H1 (cell line): ENCODE data around the gene COL26A1. TPM values are rescaled to one million over a fixed set of nuclear protein-coding genes. Genes with fewer than 3 reads are reported as not detected.

ENCODE experiments used
- CTCF ChIA-PET: fragments of 300-600 bp; sonication (Branson Sonifier 250); formaldehyde crosslinking; loops from one replicate; lab custom pipeline; 2021; ENCODE audit not compliant: partially characterized antibody; lab: Charles Lee
- POLR2A ChIA-PET: fragments of 300-600 bp; sonication (Branson Sonifier 250); formaldehyde crosslinking; loops from one replicate; lab custom pipeline; 2021; ENCODE audit warnings: inconsistent platforms; ENCODE audit not compliant: partially characterized antibody; lab: Charles Lee
- DNase-seq, 2 experiments: peaks; one replicate each; pipeline versions ENCODE4 v3.0.0 to v3.0.0-alpha.2; 2010 to 2022; ENCODE audit warnings: low spot score in 2 of 2, low read depth in 1 of 2, mixed read lengths in 1 of 2
- FAIRE-seq: peaks from 2 replicates; lab custom pipeline; 2011; peaks lifted over from hg19 to GRCh38; lab: Jason Lieb, UNC
- H2AFZ ChIP-seq: 2 replicates; pipeline ENCODE4 v1.8.1; 2012; ENCODE audit warnings: low read length, inconsistent platforms
- H2AK5ac ChIP-seq: 2 replicates; pipeline ENCODE4 v1.6.1; 2013; ENCODE audit warnings: low read depth, low read length
- H2BK120ac ChIP-seq: replicated peaks from 2 replicates; pipeline ENCODE3; 2013; ENCODE audit warnings: low read depth, low read length, inconsistent platforms
- H2BK12ac ChIP-seq: 2 replicates; pipeline ENCODE4 v1.6.1; 2013; ENCODE audit warnings: low read depth, low read length
- H2BK15ac ChIP-seq: 2 replicates; pipeline ENCODE4 v1.6.1; 2013; ENCODE audit warnings: low read length
- H2BK20ac ChIP-seq: 2 replicates; pipeline ENCODE4 v1.6.1; 2013; ENCODE audit warnings: low read length
- H2BK5ac ChIP-seq: 2 replicates; pipeline ENCODE4 v1.6.1; 2013; ENCODE audit warnings: low read depth, low read length
- H3K14ac ChIP-seq: 2 replicates; pipeline ENCODE4 v1.6.1; 2013; ENCODE audit warnings: inconsistent platforms; ENCODE audit not compliant: insufficient read length
- H3K18ac ChIP-seq: 2 replicates; pipeline ENCODE4 v1.6.1; 2013; ENCODE audit warnings: low read length; ENCODE audit errors: extremely low read depth
- H3K23ac ChIP-seq: 2 replicates; pipeline ENCODE4 v1.6.1; 2013; ENCODE audit warnings: inconsistent platforms; ENCODE audit not compliant: insufficient read length
- H3K23me2 ChIP-seq: 2 replicates; pipeline ENCODE4 v1.6.1; 2013; ENCODE audit warnings: low read depth, low read length
- H3K27ac ChIP-seq: 2 replicates; pipeline ENCODE4 v1.6.1; 2011; ENCODE audit warnings: low read depth, low read length, inconsistent platforms
- H3K27me3 ChIP-seq, 4 experiments: replicated peaks in 1 of 4; 1 replicate in 1 of 4; 2 replicates in 3 of 4; pipeline versions ENCODE4 v1.6.1 to v1.8.1; 2011 to 2013; ENCODE audit warnings: low read length in 3 of 4, mild to moderate bottlenecking in 3 of 4, inconsistent platforms in 2 of 4, mixed read lengths in 2 of 4, moderate library complexity in 1 of 4; ENCODE audit not compliant: control insufficient read depth in 3 of 4, insufficient read depth in 3 of 4; ENCODE audit errors: extremely low read depth in 1 of 4
- H3K36me3 ChIP-seq, 4 experiments: 2 replicates each; pipeline versions ENCODE4 v1.6.1 to v1.8.1; 2011 to 2013; ENCODE audit warnings: mild to moderate bottlenecking in 4 of 4, low read length in 3 of 4, moderate library complexity in 2 of 4, control low read depth in 1 of 4, inconsistent platforms in 1 of 4; ENCODE audit not compliant: insufficient read depth in 4 of 4, control insufficient read depth in 2 of 4
- H3K4ac ChIP-seq: replicated peaks from 2 replicates; pipeline ENCODE3; 2013; ENCODE audit warnings: low read length, low read depth, mixed read lengths, inconsistent platforms; ENCODE audit not compliant: insufficient read length
- H3K4me1 ChIP-seq, 4 experiments: replicated peaks in 1 of 4; 1 replicate in 1 of 4; 2 replicates in 3 of 4; pipeline versions ENCODE4 v1.6.1 to v1.8.1; 2011 to 2013; ENCODE audit warnings: low read length in 3 of 4, inconsistent platforms in 2 of 4, mixed read lengths in 1 of 4; ENCODE audit not compliant: insufficient read depth in 4 of 4, control insufficient read depth in 3 of 4
- H3K4me2 ChIP-seq, 2 experiments: 2 replicates each; pipeline versions ENCODE4 v1.6.1 to v1.8.1; 2011 to 2013; ENCODE audit warnings: low read depth in 2 of 2, low read length in 2 of 2, control low read depth in 1 of 2, inconsistent platforms in 1 of 2, mild to moderate bottlenecking in 1 of 2; ENCODE audit not compliant: insufficient read depth in 1 of 2
- H3K4me3 ChIP-seq, 4 experiments: fragments of 200-600, 300-600 bp in 1 of 4; sonication (generic), shearing (Covaris generic), sonication (Bioruptor Twin) in 1 of 4; 2 replicates each; pipeline versions ENCODE4 v1.5.1 to v1.8.1; 2011 to 2016; ENCODE audit warnings: low read length in 4 of 4, low read depth in 3 of 4, control low read depth in 2 of 4, inconsistent platforms in 2 of 4, mild to moderate bottlenecking in 2 of 4, mixed read lengths in 1 of 4, moderate library complexity in 1 of 4; ENCODE audit not compliant: insufficient read depth in 2 of 4; ENCODE audit errors: extremely low read depth in 1 of 4
- H3K56ac ChIP-seq: replicated peaks from 2 replicates; pipeline ENCODE3; 2013; ENCODE audit warnings: low read depth, mild to moderate bottlenecking, mixed read lengths, low read length, inconsistent platforms; ENCODE audit not compliant: insufficient read length
- H3K79me1 ChIP-seq: 2 replicates; pipeline ENCODE4 v1.6.1; 2013; ENCODE audit warnings: low read depth, low read length, control low read depth
- H3K79me2 ChIP-seq, 2 experiments: 2 replicates each; pipeline versions ENCODE4 v1.6.1 to v1.8.1; 2012 to 2013; ENCODE audit warnings: low read length in 2 of 2, mild to moderate bottlenecking in 2 of 2, inconsistent platforms in 1 of 2; ENCODE audit not compliant: insufficient read depth in 2 of 2, control insufficient read depth in 1 of 2
- H3K9ac ChIP-seq, 4 experiments: replicated peaks in 1 of 4; 1 replicate in 1 of 4; 2 replicates in 3 of 4; pipeline versions ENCODE4 v1.6.1 to v1.8.1; 2011 to 2013; ENCODE audit warnings: low read depth in 3 of 4, low read length in 3 of 4, control low read depth in 2 of 4, mild to moderate bottlenecking in 2 of 4, moderate library complexity in 2 of 4, inconsistent platforms in 1 of 4; ENCODE audit errors: extremely low read depth in 1 of 4
- H3K9me3 ChIP-seq, 2 experiments: 2 replicates each; pipeline versions ENCODE4 v1.6.1 to v1.8.1; 2012 to 2013; ENCODE audit warnings: mild to moderate bottlenecking in 2 of 2, moderate library complexity in 2 of 2, control low read depth in 1 of 2, inconsistent platforms in 1 of 2, low read depth in 1 of 2, low read length in 1 of 2, mixed read lengths in 1 of 2; ENCODE audit not compliant: insufficient read depth in 2 of 2
- H4K20me1 ChIP-seq, 2 experiments: replicated peaks in 1 of 2; 2 replicates each; pipeline versions ENCODE3 to v1.8.1; 2011 to 2013; ENCODE audit warnings: inconsistent platforms in 2 of 2, low read length in 2 of 2, mild to moderate bottlenecking in 1 of 2; ENCODE audit not compliant: insufficient read depth in 2 of 2, control insufficient read depth in 1 of 2
- H4K5ac ChIP-seq: 2 replicates; pipeline ENCODE4 v1.6.1; 2013; ENCODE audit warnings: low read length, low read depth, mixed read lengths, inconsistent platforms; ENCODE audit not compliant: insufficient read length
- H4K8ac ChIP-seq: 2 replicates; pipeline ENCODE4 v1.8.0; 2013; ENCODE audit warnings: mild to moderate bottlenecking, moderate library complexity, low read length, inconsistent platforms; ENCODE audit not compliant: insufficient read depth; ENCODE audit errors: extremely low read depth
- H4K91ac ChIP-seq: replicated peaks from 2 replicates; pipeline ENCODE3; 2013; ENCODE audit warnings: low read length, mixed read lengths, inconsistent platforms; ENCODE audit not compliant: insufficient read length
- ASH2L ChIP-seq: fragments of 200-600, 300-600 bp; sonication (generic); IDR thresholded peaks from one replicate; pipeline ENCODE4 v1.7.1; 2017; ENCODE audit warnings: low read length
- BCL11A ChIP-seq, 2 experiments: IDR thresholded peaks; one replicate each; pipeline ENCODE4 v1.6.1; 2011; ENCODE audit warnings: low read depth in 2 of 2, low read length in 2 of 2, mild to moderate bottlenecking in 2 of 2
- CBX5 ChIP-seq: fragments of 300-800, 300-1000 bp; sonication (generic); IDR thresholded peaks from 2 replicates; pipeline ENCODE4 v1.7.1; 2016; ENCODE audit warnings: antibody characterized with exemption, low read length, low read depth
- CEBPB ChIP-seq: IDR thresholded peaks from 2 replicates; pipeline ENCODE4 v1.6.1; 2012; ENCODE audit warnings: low read depth, low read length
- E2F6 ChIP-seq: IDR thresholded peaks from 2 replicates; pipeline ENCODE4 v1.6.1; 2012; ENCODE audit warnings: inconsistent platforms
- EGR1 ChIP-seq: IDR thresholded peaks from 2 replicates; pipeline ENCODE4 v1.6.1; 2011; ENCODE audit warnings: low read depth, low read length, borderline replicate concordance
- HDAC2 ChIP-seq, 2 experiments: fragments of 300-600 bp in 1 of 2; sonication (generic) in 1 of 2; IDR thresholded peaks; 2 replicates each; pipeline ENCODE4 v1.6.1; 2011 to 2012; ENCODE audit warnings: low read depth in 2 of 2, low read length in 2 of 2, mild to moderate bottlenecking in 2 of 2, moderate library complexity in 2 of 2, borderline replicate concordance in 1 of 2, inconsistent platforms in 1 of 2
- KDM4A ChIP-seq: IDR thresholded peaks from one replicate; pipeline ENCODE4 v1.7.1; 2012; ENCODE audit warnings: low read depth, mild to moderate bottlenecking, moderate library complexity, low read length, inconsistent platforms; ENCODE audit not compliant: severe bottlenecking
- MAX ChIP-seq: IDR thresholded peaks from 2 replicates; pipeline ENCODE4 v1.6.1; 2012; ENCODE audit warnings: inconsistent platforms
- SIN3A ChIP-seq, 2 experiments: IDR thresholded peaks in 1 of 2; conservative IDR thresholded peaks in 1 of 2; 2 replicates each; pipeline ENCODE4 v1.6.1; 2011 to 2012; ENCODE audit warnings: low read length in 2 of 2, improper control_type of control experiment in 1 of 2, low read depth in 1 of 2, mild to moderate bottlenecking in 1 of 2
- SP4 ChIP-seq: IDR thresholded peaks from 2 replicates; pipeline ENCODE4 v1.6.1; 2012; ENCODE audit warnings: low read length, inconsistent platforms
- TAF7 ChIP-seq: optimal IDR thresholded peaks from 2 replicates; pipeline ENCODE3; 2011; ENCODE audit warnings: low read depth, mild to moderate bottlenecking, inconsistent platforms, low read length, moderate library complexity, borderline replicate concordance
- YY1 ChIP-seq: IDR thresholded peaks from 2 replicates; pipeline ENCODE4 v1.6.1; 2011; ENCODE audit warnings: low read depth, mild to moderate bottlenecking, low read length
- WGBS, 2 experiments: shearing (Covaris generic) in 1 of 2; methylation state at CpG; one replicate each; pipeline versions ENCODE4 v1.1.6 to v1.1.7; 2013 to 2015; ENCODE audit warnings: low lambda C conversion rate in 2 of 2, mixed read lengths in 2 of 2, inconsistent platforms in 1 of 2, low coverage in 1 of 2, missing lambda C conversion rate in 1 of 2; ENCODE audit not compliant: insufficient replicate concordance in 2 of 2, insufficient coverage in 1 of 2, insufficient read length in 1 of 2; ENCODE audit errors: extremely low coverage in 1 of 2, missing lambda C conversion rate in 1 of 2; 5-methylcytosine and 5-hydroxymethylcytosine counted together
- polyA plus RNA-seq, 7 experiments: library from polyadenylated mRNA; depleted of rRNA in 3 of 7; stranded (reverse) in 5 of 7; unstranded in 2 of 7; fragments of >200 nt in 5 of 7; fragments of 200-250 nt in 2 of 7; gene quantifications; 1 replicate in 5 of 7; 2 replicates in 1 of 7; 4 replicates in 1 of 7; pipeline versions ENCODE4 v1.2.1 to v1.2.3, GENCODE V29; 2011 to 2013; ENCODE audit warnings: missing spikeins in 2 of 7, mixed read lengths in 2 of 7
- total RNA-seq: library from RNA; stranded (reverse); fragmentation: NEBNext Ultra II Directional; extraction: Animal tissue kit (Norgen Biotek cat#: 25700); gene quantifications from 2 replicates; pipeline ENCODE4 v1.2.1, GENCODE V29; 2021

The COL26A1 gene
- total and polyA plus RNA-seq, 2 of the 8 experiments (the other 6 are each of a cell fraction or from before 2014, with no cell fraction given) = 51.1 to 68.8 TPM

GRCh38 chr7:101487753-101488152, 125.1 kb downstream of the COL26A1 start:
- H3K79me1 ChIP-seq = no peaks in the 10 kb centered on the region
- ChIA-PET POLR2A (no interaction called here), CTCF (no interaction called here)
- H3K9me3 ChIP-seq = no peaks in the 10 kb centered on the region
- no peak overlapping the region for H2BK20ac ChIP-seq
- H4K91ac ChIP-seq = peak overlapping the region; percentile 6
- H2AK5ac ChIP-seq = 0 out of 2 replicates have a peak overlapping the region, but pooled peaks have one; percentile 34
- no peak for FAIRE-seq
- DNase-seq = no peak
- no peak overlapping the region for H3K4me3 ChIP-seq
- H3K4me2 ChIP-seq = no peak overlapping the region
- H2BK120ac ChIP-seq = no peak overlapping the region
- H4K5ac ChIP-seq = no peak overlapping the region
- peaks cover 9 to 21% (median 14%) of the 10 kb centered on the region in 4 experiments for H3K4me1 ChIP-seq
- no peak for TF ChIP-seq MAX
- TF ChIP-seq BCL11A (IDR thresholded peaks at IDR 0.05; ENCODE audit: low read depth in 2 of 2, low read length in 2 of 2) = no peak
- TF ChIP-seq EGR1 = no peak
- no peak for TF ChIP-seq SP4
- no peak for TF ChIP-seq ASH2L
- TF ChIP-seq YY1 = no peak
- no peak for TF ChIP-seq E2F6
- no peak for TF ChIP-seq TAF7
- no peak for TF ChIP-seq HDAC2 (IDR thresholded peaks at IDR 0.05; ENCODE audit: borderline replicate concordance in 1 of 2, low read depth in 2 of 2, low read length in 2 of 2)
- TF ChIP-seq SIN3A (conservative IDR thresholded peaks at IDR 0.05 in 1 of 2, IDR thresholded peaks at IDR 0.05 in 1 of 2; ENCODE audit: low read depth in 1 of 2, low read length in 2 of 2) = no peak
- no peak for TF ChIP-seq CBX5
- TF ChIP-seq KDM4A = no peak
- TF ChIP-seq CEBPB = no peak
- H4K20me1 ChIP-seq = no peaks in the 10 kb centered on the region
- H3K23ac ChIP-seq = no peak overlapping the region
- H3K4ac ChIP-seq = no peak overlapping the region
- H2BK12ac ChIP-seq = 0 out of 2 replicates have a peak overlapping the region, but pooled peaks have one; percentile 20
- no peaks in the 10 kb centered on the region for H3K36me3 ChIP-seq
- H4K8ac ChIP-seq = peak overlapping the region; percentile 76; the same call in 1 of the 2 replicates
- no peaks in the 10 kb centered on the region for H3K23me2 ChIP-seq
- H3K56ac ChIP-seq = no peak overlapping the region
- H3K79me2 ChIP-seq = no peaks in the 10 kb centered on the region
- H2BK15ac ChIP-seq = no peak overlapping the region
- H3K14ac ChIP-seq = no peak overlapping the region
- H3K27ac ChIP-seq = no peak overlapping the region
- 96% methylated on average over 7 of the region's 7 CpGs; no CpG with 5 or more reads in 1 of the 2 experiments for WGBS, 2 experiments
- H3K9ac ChIP-seq = no peak overlapping the region
- H2BK5ac ChIP-seq = no peak overlapping the region
- no peak overlapping the region for H3K18ac ChIP-seq
- 0 out of 7 replicates have a peak, but pooled peaks cover 0 to 2% (median 0%) of the 10 kb centered on the region in 4 experiments for H3K27me3 ChIP-seq
- no peak overlapping the region for H2AFZ ChIP-seq
